ENCODE results near the gene SH3BGRL2.

The SH3BGRL2 gene

GRCh38 chr6:79733388-79733787 is 102.3 kb downstream of the SH3BGRL2 start:
- TF ChIP-seq ZBTB48 (tag by site-specific recombination; IDR thresholded peaks at IDR 0.05) = no peak
- no peak for TF ChIP-seq ZNF362 (tag by site-specific recombination; IDR thresholded peaks at IDR 0.05)
- no peak for TF ChIP-seq ZSCAN5A (tag by site-specific recombination; IDR thresholded peaks at IDR 0.05)
- no peak for TF ChIP-seq ZBTB10 (tag by site-specific recombination; IDR thresholded peaks at IDR 0.05)
- TF ChIP-seq ZNF266 (tag by site-specific recombination; IDR thresholded peaks at IDR 0.05; ENCODE audit: low read depth) = no peak
- no peak for TF ChIP-seq ZNF10 (tag by site-specific recombination; IDR thresholded peaks at IDR 0.05)
- TF ChIP-seq ZNF404 (tag by site-specific recombination; IDR thresholded peaks at IDR 0.05) = no peak
- TF ChIP-seq ZNF148 (tag by site-specific recombination; IDR thresholded peaks at IDR 0.05; ENCODE audit: borderline replicate concordance) = no peak
- TF ChIP-seq ZNF18 (tag by site-specific recombination; IDR thresholded peaks at IDR 0.05) = no peak
- no peak for TF ChIP-seq ZNF211 (tag by site-specific recombination; IDR thresholded peaks at IDR 0.05; ENCODE audit: low read depth)
- no peak for TF ChIP-seq ZNF398 (tag by site-specific recombination; IDR thresholded peaks at IDR 0.05)
- TF ChIP-seq ZNF121 (tag by site-specific recombination; IDR thresholded peaks at IDR 0.05) = no peak
- TF ChIP-seq SCRT1 (tag by site-specific recombination; IDR thresholded peaks at IDR 0.05; ENCODE audit: borderline replicate concordance) = no peak
- no peak for TF ChIP-seq KLF8 (tag by site-specific recombination; IDR thresholded peaks at IDR 0.05)
- no peak for TF ChIP-seq MEIS1 (CRISPR knock-in tag; IDR thresholded peaks at IDR 0.05; ENCODE audit: borderline replicate concordance)
- TF ChIP-seq ZNF501 (tag by site-specific recombination; IDR thresholded peaks at IDR 0.05) = no peak
- TF ChIP-seq ZNF830 (tag by site-specific recombination; IDR thresholded peaks at IDR 0.05; ENCODE audit: low read depth) = no peak
- no peak for TF ChIP-seq ZBTB11 (tag by site-specific recombination; conservative IDR thresholded peaks at IDR 0.05; ENCODE audit: low read depth)
- Histone ChIP-seq H3K9me3 (ENCODE audit: control insufficient read depth, insufficient read depth, low read depth, low read length) (no peaks in the 10 kb centered on the region), H3K36me3 (ENCODE audit: control insufficient read depth in 2 of 2, insufficient read depth in 1 of 2, low read length in 2 of 2) (no peaks in the 10 kb centered on the region), H3K4me1 (ENCODE audit: control insufficient read depth, insufficient read depth, low read length) (no peaks in the 10 kb centered on the region), H3K27ac (ENCODE audit: extremely low read depth, low read depth, low read length) (no peak overlapping the region), H3K4me3 (ENCODE audit: low read depth, low read length) (no peak overlapping the region)
- ChIA-PET CTCF (no interaction called here), POLR2A (no interaction called here)
